Panc1 (cell line): ENCODE measurements around the gene THUMPD3. TPM values are rescaled to one million over a fixed set of nuclear protein-coding genes. Genes with fewer than 3 reads are reported as not detected.

ENCODE experiments used
- ATAC-seq: fragments of 200-7000 bp; cut with Tn5 transposase; 2 replicates; pipeline ENCODE4 v1.9.1; 2020; ENCODE audit warnings: mild to moderate bottlenecking, moderate library complexity
- BruUV-seq: library from RNA; stranded (reverse); fragments of 400-500 nt; replicated peaks from 2 replicates; lab custom pipeline; 2021; lab: Mats Ljungman, UMichigan
- CTCF ChIA-PET: fragments of 300-600 bp; sonication (Branson Sonifier 250); formaldehyde crosslinking; loops from one replicate; lab custom pipeline; 2022; ENCODE audit warnings: antibody characterized with exemption; lab: Charles Lee
- POLR2A ChIA-PET: fragments of 300-600 bp; sonication (Branson Sonifier 250); formaldehyde crosslinking; loops from one replicate; lab custom pipeline; 2022; ENCODE audit warnings: antibody characterized with exemption; lab: Charles Lee
- DNase-seq: peaks from one replicate; pipeline ENCODE4 v3.0.0-alpha.2; 2010; ENCODE audit warnings: low read depth, low spot score
- H3K27ac ChIP-seq: 2 replicates; pipeline ENCODE4 v1.5.1; 2011; ENCODE audit warnings: mild to moderate bottlenecking, low read length, inconsistent platforms
- H3K27me3 ChIP-seq: fragments of 200-500 bp; sonication (Bioruptor generic); 2 replicates; pipeline ENCODE4 v1.6.0; 2014; ENCODE audit warnings: low read length, inconsistent platforms; ENCODE audit not compliant: control insufficient read depth, insufficient read depth
- H3K36me3 ChIP-seq: fragments of 200-500 bp; sonication (Bioruptor generic); 2 replicates; pipeline ENCODE4 v1.5.1; 2014; ENCODE audit warnings: inconsistent platforms, mild to moderate bottlenecking, low read length, moderate library complexity; ENCODE audit not compliant: control insufficient read depth, insufficient read depth
- H3K4me1 ChIP-seq: 2 replicates; pipeline ENCODE4 v1.5.1; 2011; ENCODE audit warnings: inconsistent platforms, mild to moderate bottlenecking, low read length, moderate library complexity; ENCODE audit not compliant: control insufficient read depth, insufficient read depth
- H3K4me3 ChIP-seq, 2 experiments: 2 replicates each; pipeline ENCODE4 v1.5.1; 2011 to 2012; ENCODE audit warnings: low read depth in 2 of 2, low read length in 2 of 2, mild to moderate bottlenecking in 2 of 2, inconsistent platforms in 1 of 2, moderate library complexity in 1 of 2
- H3K9me3 ChIP-seq: fragments of 200-500 bp; sonication (Bioruptor generic); 2 replicates; pipeline ENCODE4 v1.5.1; 2014; ENCODE audit warnings: low read depth, mild to moderate bottlenecking, inconsistent platforms, low read length, moderate library complexity; ENCODE audit not compliant: control insufficient read depth, insufficient read depth
- CTCF ChIP-seq: fragments of 450-650 bp; IDR thresholded peaks from 2 replicates; pipeline ENCODE4 v1.5.1; 2017; ENCODE audit warnings: mild to moderate bottlenecking
- POLR2AphosphoS5 ChIP-seq: IDR thresholded peaks from 2 replicates; pipeline ENCODE4 v1.6.1; 2012; ENCODE audit warnings: mild to moderate bottlenecking, low read depth, low read length, moderate library complexity
- SIN3A ChIP-seq: IDR thresholded peaks from 2 replicates; pipeline ENCODE4 v1.6.1; 2012; ENCODE audit warnings: low read depth, mild to moderate bottlenecking, low read length, moderate library complexity, borderline replicate concordance; ENCODE audit not compliant: insufficient read depth
- TCF7L2 ChIP-seq: IDR thresholded peaks from 2 replicates; pipeline ENCODE4 v1.6.1; 2011; ENCODE audit warnings: mild to moderate bottlenecking, low read depth, low read length, inconsistent platforms
- in situ Hi-C: cut with HindIII; loops from 2 replicates; pipeline ENCODE4 v1.10.0; 2016; ENCODE audit warnings: low sequenced_read_pairs, low pct_unique_long_range_greater_than_20kb
- intact Hi-C: fragments of 100-400 bp; cut with micrococcal nuclease; formaldehyde crosslinking; loops from one replicate; pipeline ENCODE4 v1.10.0; 2022; ENCODE audit not compliant: unreplicated experiment
- total RNA-seq: library from RNA; stranded (reverse); gene quantifications from one replicate; pipeline ENCODE4 v1.2.1, GENCODE V29; 2021; ENCODE audit not compliant: unreplicated experiment
- TF ChIP-seq, protein P1 (sequence below), 2 experiments: IDR thresholded peaks; 2 replicates each; pipeline ENCODE4 v1.6.1; 2011 to 2012; ENCODE audit warnings: low read depth in 2 of 2, control low read depth in 1 of 2, low read length in 1 of 2, mild to moderate bottlenecking in 1 of 2, moderate library complexity in 1 of 2; ENCODE audit not compliant: insufficient read depth in 1 of 2

Gene THUMPD3
- total RNA-seq, 1 experiment from 2014 or later, result 43.5 TPM

DNA sequence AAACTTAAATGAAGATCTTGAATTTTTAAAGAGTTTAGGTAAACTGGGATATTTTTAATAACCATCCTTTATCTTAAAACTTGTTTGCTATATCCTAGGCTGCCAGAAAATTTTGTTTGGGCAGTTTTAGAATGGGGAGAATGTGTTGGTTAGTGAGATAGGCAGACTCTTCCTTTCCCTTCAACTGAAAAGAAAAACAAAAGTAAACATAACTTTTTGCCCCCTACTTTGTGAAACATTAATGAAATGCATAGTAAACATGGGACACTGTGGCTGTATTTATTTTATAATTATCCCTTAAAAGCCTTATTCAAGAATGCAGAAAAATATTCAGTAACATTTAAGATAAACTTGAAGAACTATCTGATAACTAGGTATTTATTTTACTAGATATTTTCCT lies 65.6 kb downstream of the THUMPD3 start:
- ChIA-PET CTCF (no interaction called here), POLR2A (no interaction called here)
- peaks cover 14% of the 10 kb centered on the region; the same call in 1 of the 2 replicates for H3K4me1 ChIP-seq
- no peak overlapping the region for H3K27ac ChIP-seq
- ATAC-seq (no peak), DNase-seq (no peak)
- H3K4me3 ChIP-seq, result no peak overlapping the region
- intact Hi-C loops, result no loop called here
- no TSS peak for BruUV-seq
- no peaks in the 10 kb centered on the region for H3K9me3 ChIP-seq
- peaks cover 45% of the 10 kb centered on the region for H3K36me3 ChIP-seq
- in situ Hi-C loops, result no loop called here
- H3K27me3 ChIP-seq, result no peaks in the 10 kb centered on the region
- TF ChIP-seq CTCF, result no peak
- no peak for TF ChIP-seq TCF7L2
- no peak for TF ChIP-seq POLR2AphosphoS5
- no peak for TF ChIP-seq SIN3A
- TF ChIP-seq, protein P1, sequence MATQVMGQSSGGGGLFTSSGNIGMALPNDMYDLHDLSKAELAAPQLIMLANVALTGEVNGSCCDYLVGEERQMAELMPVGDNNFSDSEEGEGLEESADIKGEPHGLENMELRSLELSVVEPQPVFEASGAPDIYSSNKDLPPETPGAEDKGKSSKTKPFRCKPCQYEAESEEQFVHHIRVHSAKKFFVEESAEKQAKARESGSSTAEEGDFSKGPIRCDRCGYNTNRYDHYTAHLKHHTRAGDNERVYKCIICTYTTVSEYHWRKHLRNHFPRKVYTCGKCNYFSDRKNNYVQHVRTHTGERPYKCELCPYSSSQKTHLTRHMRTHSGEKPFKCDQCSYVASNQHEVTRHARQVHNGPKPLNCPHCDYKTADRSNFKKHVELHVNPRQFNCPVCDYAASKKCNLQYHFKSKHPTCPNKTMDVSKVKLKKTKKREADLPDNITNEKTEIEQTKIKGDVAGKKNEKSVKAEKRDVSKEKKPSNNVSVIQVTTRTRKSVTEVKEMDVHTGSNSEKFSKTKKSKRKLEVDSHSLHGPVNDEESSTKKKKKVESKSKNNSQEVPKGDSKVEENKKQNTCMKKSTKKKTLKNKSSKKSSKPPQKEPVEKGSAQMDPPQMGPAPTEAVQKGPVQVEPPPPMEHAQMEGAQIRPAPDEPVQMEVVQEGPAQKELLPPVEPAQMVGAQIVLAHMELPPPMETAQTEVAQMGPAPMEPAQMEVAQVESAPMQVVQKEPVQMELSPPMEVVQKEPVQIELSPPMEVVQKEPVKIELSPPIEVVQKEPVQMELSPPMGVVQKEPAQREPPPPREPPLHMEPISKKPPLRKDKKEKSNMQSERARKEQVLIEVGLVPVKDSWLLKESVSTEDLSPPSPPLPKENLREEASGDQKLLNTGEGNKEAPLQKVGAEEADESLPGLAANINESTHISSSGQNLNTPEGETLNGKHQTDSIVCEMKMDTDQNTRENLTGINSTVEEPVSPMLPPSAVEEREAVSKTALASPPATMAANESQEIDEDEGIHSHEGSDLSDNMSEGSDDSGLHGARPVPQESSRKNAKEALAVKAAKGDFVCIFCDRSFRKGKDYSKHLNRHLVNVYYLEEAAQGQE (IDR thresholded peaks at IDR 0.05; ENCODE audit: insufficient read depth in 1 of 2, low read depth in 2 of 2, low read length in 1 of 2), result no peak

DNA sequence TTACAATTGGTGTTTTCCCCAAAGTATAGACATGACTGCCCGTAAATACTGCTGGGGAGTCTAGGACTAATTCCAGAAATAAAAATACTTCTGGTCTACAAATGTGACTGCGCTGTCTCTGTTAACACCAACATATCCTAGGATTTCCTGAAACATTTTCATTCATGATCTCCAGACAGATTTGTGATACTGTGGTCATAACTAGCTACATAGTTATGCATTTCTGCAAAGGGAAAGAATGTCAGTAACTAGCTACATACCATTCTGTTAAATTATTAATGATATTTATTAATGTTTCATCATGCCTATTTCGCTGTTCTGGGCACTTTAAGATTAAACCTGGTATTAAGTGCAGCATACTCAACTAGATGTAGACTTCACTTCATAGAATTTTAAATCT lies 67.9 kb downstream of the THUMPD3 start:
- Histone ChIP-seq H3K4me3 (no peak overlapping the region), H3K27ac (no peak overlapping the region), H3K4me1 (no peaks in the 10 kb centered on the region), H3K27me3 (no peaks in the 10 kb centered on the region), H3K36me3 (peaks cover 57% of the 10 kb centered on the region), H3K9me3 (no peaks in the 10 kb centered on the region)
- intact Hi-C loops (no loop called here), in situ Hi-C loops (no loop called here)
- ATAC-seq (no peak), DNase-seq (no peak)
- CTCF ChIA-PET, result no interaction called here
- POLR2A ChIA-PET, result no interaction called here
- TF ChIP-seq TCF7L2 (no peak), POLR2AphosphoS5 (no peak), CTCF (no peak), SIN3A (no peak)
- TF ChIP-seq, protein P1 (IDR thresholded peaks at IDR 0.05; ENCODE audit: insufficient read depth in 1 of 2, low read depth in 2 of 2, low read length in 1 of 2), result no peak
- TSS peak; percentile 32 for BruUV-seq
